Loucy (cell line): ENCODE measurements around the gene RTN4RL2.
A peak's percentile ranks its signal among the peaks of the same experiment; 100 is the strongest.

ENCODE experiments used
- H2AFZ ChIP-seq: fragments of 200-600 bp; sonication (generic); 2 replicates; pipeline ENCODE4 v1.6.0; 2016; ENCODE audit warnings: antibody characterized with exemption, mild to moderate bottlenecking, low read length, moderate library complexity
- H3F3A ChIP-seq: fragments of 200-600 bp; 2 replicates; pipeline ENCODE4 v1.6.0; 2016; ENCODE audit warnings: antibody characterized with exemption, low read depth, mild to moderate bottlenecking
- H3K27me3 ChIP-seq: fragments of 200-600 bp; sonication (generic); 2 replicates; pipeline ENCODE4 v1.6.1; 2014; ENCODE audit warnings: low read length, mild to moderate bottlenecking; ENCODE audit not compliant: insufficient read depth, poor library complexity, severe bottlenecking
- H3K36me3 ChIP-seq: fragments of 200-600 bp; sonication (generic); 2 replicates; pipeline ENCODE4 v1.6.1; 2016; ENCODE audit warnings: low read length; ENCODE audit not compliant: insufficient read depth
- H3K4me1 ChIP-seq: fragments of 200-600 bp; sonication (generic); 2 replicates; pipeline ENCODE4 v1.5.1; 2014; ENCODE audit warnings: low read length, mild to moderate bottlenecking; ENCODE audit not compliant: insufficient read depth, poor library complexity, severe bottlenecking
- H3K4me2 ChIP-seq: fragments of 200-600 bp; sonication (generic); 2 replicates; pipeline ENCODE4 v1.6.0; 2014; ENCODE audit warnings: antibody characterized with exemption, low read length, low read depth, mild to moderate bottlenecking; ENCODE audit not compliant: poor library complexity, severe bottlenecking
- H3K4me3 ChIP-seq: fragments of 200-600 bp; sonication (generic); 2 replicates; pipeline ENCODE4 v1.5.1; 2014; ENCODE audit warnings: low read length, mild to moderate bottlenecking, mixed read lengths; ENCODE audit not compliant: poor library complexity, severe bottlenecking
- H3K79me2 ChIP-seq: fragments of 200-600 bp; sonication (generic); 2 replicates; pipeline ENCODE4 v1.6.1; 2014; ENCODE audit warnings: low read length; ENCODE audit not compliant: insufficient read depth
- H3K9ac ChIP-seq: fragments of 200-600 bp; sonication (generic); 2 replicates; pipeline ENCODE4 v1.6.0; 2014; ENCODE audit warnings: mild to moderate bottlenecking, low read depth, low read length, moderate library complexity; ENCODE audit not compliant: poor library complexity, severe bottlenecking
- H3K9me2 ChIP-seq: fragments of 200-600 bp; sonication (generic); replicated peaks from 2 replicates; pipeline ENCODE4 v1.6.1; 2016; ENCODE audit warnings: low read depth, low read length, mixed read lengths
- H3K9me3 ChIP-seq: fragments of 200-600 bp; sonication (generic); 2 replicates; pipeline ENCODE4 v1.6.1; 2014; ENCODE audit warnings: mild to moderate bottlenecking, antibody characterized with exemption, low read length, low read depth; ENCODE audit not compliant: insufficient read depth
- H4K20me1 ChIP-seq: fragments of 200-600 bp; sonication (generic); 2 replicates; pipeline ENCODE4 v1.6.0; 2014; ENCODE audit warnings: antibody characterized with exemption, low read length, mild to moderate bottlenecking; ENCODE audit not compliant: insufficient read depth, poor library complexity, severe bottlenecking
- CTCF ChIP-seq: fragments of 200-600 bp; sonication (generic); conservative IDR thresholded peaks from 2 replicates; pipeline ENCODE4 v1.5.1; 2014; ENCODE audit warnings: mild to moderate bottlenecking, antibody characterized with exemption, low read length
- EZH2phosphoT487 ChIP-seq: fragments of 200-600 bp; IDR thresholded peaks from 2 replicates; pipeline ENCODE4 v1.6.1; 2018; ENCODE audit warnings: antibody characterized with exemption, mild to moderate bottlenecking, moderate library complexity, borderline replicate concordance

The RTN4RL2 gene

GRCh38 chr11:57419146-57419545, 41.2 kb upstream of the RTN4RL2 start:
- Histone ChIP-seq H3K9me2 (no peaks in the 10 kb centered on the region), H3K9me3 (no peaks in the 10 kb centered on the region), H3K4me1 (peaks cover 45% of the 10 kb centered on the region), H3K4me3 (no peak overlapping the region), H3F3A (peaks cover under 1% of the 10 kb centered on the region; the same call in 1 of the 2 replicates), H3K9ac (no peak overlapping the region), H3K36me3 (peaks cover 87% of the 10 kb centered on the region), H3K27me3 (no peaks in the 10 kb centered on the region), H3K79me2 (peaks cover 96% of the 10 kb centered on the region), H2AFZ (no peak overlapping the region), H4K20me1 (peaks cover 83% of the 10 kb centered on the region), H3K4me2 (no peak overlapping the region)
- TF ChIP-seq CTCF (no peak), EZH2phosphoT487 (no peak)

- H3K4me3 ChIP-seq = peak overlapping the region; percentile 58
- peaks cover 92% of the 10 kb centered on the region for H3K79me2 ChIP-seq
- H3K4me1 ChIP-seq = peaks cover 54% of the 10 kb centered on the region
- H4K20me1 ChIP-seq = peaks cover 79% of the 10 kb centered on the region
- no peaks in the 10 kb centered on the region for H3K27me3 ChIP-seq
- H3K9me3 ChIP-seq = no peaks in the 10 kb centered on the region
- H3K9me2 ChIP-seq = no peaks in the 10 kb centered on the region
- peaks cover 10% of the 10 kb centered on the region for H3F3A ChIP-seq
- peaks cover 75% of the 10 kb centered on the region for H3K36me3 ChIP-seq
- peak overlapping the region; percentile 96 for H3K4me2 ChIP-seq
- TF ChIP-seq CTCF (no peak), EZH2phosphoT487 (no peak)
- no peak overlapping the region for H2AFZ ChIP-seq
- no peak overlapping the region for H3K9ac ChIP-seq
Measured at GRCh38 chr11:57421066-57421465, 39.3 kb upstream of the RTN4RL2 start.

GRCh38 chr11:57421805-57422204, 38.5 kb upstream of the RTN4RL2 start:
- Histone ChIP-seq H3K4me2 (peak overlapping the region; percentile 96), H3K4me3 (peak overlapping the region; percentile 58), H3K36me3 (peaks cover 68% of the 10 kb centered on the region), H3K27me3 (no peaks in the 10 kb centered on the region), H2AFZ (no peak overlapping the region), H3K9ac (peak overlapping the region; percentile 98), H3K4me1 (peaks cover 50% of the 10 kb centered on the region), H3K9me3 (no peaks in the 10 kb centered on the region), H3K79me2 (peaks cover 92% of the 10 kb centered on the region), H3K9me2 (no peaks in the 10 kb centered on the region), H3F3A (peaks cover 10% of the 10 kb centered on the region), H4K20me1 (peaks cover 74% of the 10 kb centered on the region)
- TF ChIP-seq CTCF = no peak
- no peak for TF ChIP-seq EZH2phosphoT487
